AG09309 (cell line): ENCODE results near the gene EPN1.

ENCODE experiments used
- DNase-seq: peaks from one replicate; pipeline ENCODE4 v3.0.0-alpha.2; 2010; ENCODE audit warnings: low read depth
- H3K4me3 ChIP-seq: 2 replicates; pipeline ENCODE4 v1.5.1; 2011; ENCODE audit warnings: mild to moderate bottlenecking, low read depth, low read length, moderate library complexity; ENCODE audit not compliant: control insufficient read depth
- CTCF ChIP-seq: IDR thresholded peaks from 2 replicates; pipeline ENCODE4 v1.5.1; 2011; ENCODE audit warnings: mild to moderate bottlenecking, low read depth, low read length, inconsistent platforms; ENCODE audit not compliant: insufficient read depth, control insufficient read depth; ENCODE audit errors: missing control alignments

The EPN1 gene

GRCh38 chr19:55661826-55662225 lies 13.2 kb upstream of the EPN1 start:
- no peak for TF ChIP-seq CTCF
- DNase-seq = no peak
- no peak overlapping the region for H3K4me3 ChIP-seq

GRCh38 chr19:55663846-55664536 lies 11.0 kb upstream of the EPN1 start:
- no peak for DNase-seq
- no peak for TF ChIP-seq CTCF
- H3K4me3 ChIP-seq = no peak overlapping the region

GRCh38 chr19:55666343-55667005 lies 8.6 kb upstream of the EPN1 start:
- DNase-seq = no peak
- TF ChIP-seq CTCF = no peak
- H3K4me3 ChIP-seq = no peak overlapping the region

GRCh38 chr19:55667006-55667381 lies 8.0 kb upstream of the EPN1 start:
- no peak for DNase-seq
- no peak overlapping the region for H3K4me3 ChIP-seq
- no peak for TF ChIP-seq CTCF

- no peak overlapping the region for H3K4me3 ChIP-seq
- TF ChIP-seq CTCF = no peak
- DNase-seq = no peak
Measured at GRCh38 chr19:55667511-55667910, 7.5 kb upstream of the EPN1 start.

- H3K4me3 ChIP-seq = no peak overlapping the region
- no peak for TF ChIP-seq CTCF
- no peak for DNase-seq
Measured at GRCh38 chr19:55667958-55668357, 7.1 kb upstream of the EPN1 start.
